ENCODE measurements around the gene ZNF76. TPM values are rescaled to one million over a fixed set of nuclear protein-coding genes. Genes with fewer than 3 reads are reported as not detected.

The ZNF76 gene
- total and polyA plus RNA-seq, 9 of the 15 experiments (the other 6 are each of a cell fraction or from before 2014, with no cell fraction given), result 1.2 to 17.8 (median 10.7) TPM

GRCh38 chr6:35343092-35343834 is 83.7 kb downstream of the ZNF76 start (continued):
- no peak for TF ChIP-seq ZNF140 (CRISPR knock-in tag; IDR thresholded peaks at IDR 0.05)
- TF ChIP-seq ELK1 (CRISPR knock-in tag; IDR thresholded peaks at IDR 0.05), result no peak
- no peak for TF ChIP-seq PRMT5 (CRISPR knock-in tag; IDR thresholded peaks at IDR 0.05)
- TF ChIP-seq PCBP2 (IDR thresholded peaks at IDR 0.05; ENCODE audit: low read depth, low read length, poor library complexity, severe bottlenecking), result no peak
- TF ChIP-seq, protein P1, sequence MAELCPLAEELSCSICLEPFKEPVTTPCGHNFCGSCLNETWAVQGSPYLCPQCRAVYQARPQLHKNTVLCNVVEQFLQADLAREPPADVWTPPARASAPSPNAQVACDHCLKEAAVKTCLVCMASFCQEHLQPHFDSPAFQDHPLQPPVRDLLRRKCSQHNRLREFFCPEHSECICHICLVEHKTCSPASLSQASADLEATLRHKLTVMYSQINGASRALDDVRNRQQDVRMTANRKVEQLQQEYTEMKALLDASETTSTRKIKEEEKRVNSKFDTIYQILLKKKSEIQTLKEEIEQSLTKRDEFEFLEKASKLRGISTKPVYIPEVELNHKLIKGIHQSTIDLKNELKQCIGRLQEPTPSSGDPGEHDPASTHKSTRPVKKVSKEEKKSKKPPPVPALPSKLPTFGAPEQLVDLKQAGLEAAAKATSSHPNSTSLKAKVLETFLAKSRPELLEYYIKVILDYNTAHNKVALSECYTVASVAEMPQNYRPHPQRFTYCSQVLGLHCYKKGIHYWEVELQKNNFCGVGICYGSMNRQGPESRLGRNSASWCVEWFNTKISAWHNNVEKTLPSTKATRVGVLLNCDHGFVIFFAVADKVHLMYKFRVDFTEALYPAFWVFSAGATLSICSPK (IDR thresholded peaks at IDR 0.05; ENCODE audit: borderline replicate concordance), result peak; percentile 96
- no peak for TF ChIP-seq RBM39 (optimal IDR thresholded peaks at IDR 0.05; ENCODE audit: low read depth, low read length)
- TF ChIP-seq ELF4 (CRISPR knock-in tag; IDR thresholded peaks at IDR 0.05), result peak; percentile 53
- no peak for TF ChIP-seq PHTF2 (CRISPR knock-in tag; IDR thresholded peaks at IDR 0.05)
- no peak for TF ChIP-seq PTBP1 (IDR thresholded peaks at IDR 0.05; ENCODE audit: low read depth, low read length)
- no peak; the same call in 1 of the 2 replicates for TF ChIP-seq GATAD2B (IDR thresholded peaks at IDR 0.05; ENCODE audit: borderline replicate concordance)
- TF ChIP-seq PRDM10 (IDR thresholded peaks at IDR 0.05; ENCODE audit: partially characterized antibody), result peak; percentile 79

Data from K562 (cell line).